H9 (cell line): ENCODE measurements around the gene EXOC8. TPM values are rescaled to one million over a fixed set of nuclear protein-coding genes. Genes with fewer than 3 reads are reported as not detected.

Experiments
- DNase-seq: peaks from one replicate; pipeline ENCODE4 v3.0.0-alpha.2; 2017
- H2AFZ ChIP-seq: one replicate; pipeline ENCODE4 v1.6.1; 2013; ENCODE audit warnings: mild to moderate bottlenecking, low read length, control low read depth, moderate library complexity
- H2AK5ac ChIP-seq: 2 replicates; pipeline ENCODE4 v1.6.1; 2013; ENCODE audit warnings: low read length, control low read depth, mixed read lengths; ENCODE audit not compliant: insufficient read length
- H2BK120ac ChIP-seq: one replicate; pipeline ENCODE4 v1.6.1; 2013; ENCODE audit warnings: low read depth, mild to moderate bottlenecking, low read length, control low read depth, inconsistent platforms; ENCODE audit not compliant: poor library complexity, severe bottlenecking
- H2BK12ac ChIP-seq: 2 replicates; pipeline ENCODE4 v1.6.1; 2013; ENCODE audit warnings: low read length, control low read depth, mixed read lengths, low read depth; ENCODE audit not compliant: insufficient read length
- H2BK15ac ChIP-seq: 2 replicates; pipeline ENCODE4 v1.6.1; 2013; ENCODE audit warnings: low read depth, low read length, control low read depth
- H2BK20ac ChIP-seq: one replicate; pipeline ENCODE4 v1.6.1; 2013; ENCODE audit warnings: low read depth, mild to moderate bottlenecking, low read length, control low read depth, inconsistent platforms; ENCODE audit not compliant: poor library complexity, severe bottlenecking
- H2BK5ac ChIP-seq: 2 replicates; pipeline ENCODE4 v1.6.1; 2013; ENCODE audit warnings: low read length, control low read depth, mixed read lengths; ENCODE audit not compliant: insufficient read length
- H3K14ac ChIP-seq: 2 replicates; pipeline ENCODE4 v1.6.1; 2013; ENCODE audit warnings: low read length, control low read depth; ENCODE audit not compliant: insufficient read depth
- H3K18ac ChIP-seq: 2 replicates; pipeline ENCODE4 v1.6.1; 2013; ENCODE audit warnings: low read depth, mild to moderate bottlenecking, mixed read lengths, low read length, control low read depth; ENCODE audit not compliant: insufficient read length
- H3K23ac ChIP-seq: 2 replicates; pipeline ENCODE4 v1.6.1; 2013; ENCODE audit warnings: low read length, control low read depth, mixed read lengths, low read depth; ENCODE audit not compliant: insufficient read length
- H3K23me2 ChIP-seq: 2 replicates; pipeline ENCODE4 v1.6.1; 2013; ENCODE audit warnings: low read depth, mild to moderate bottlenecking, mixed read lengths, low read length, control low read depth; ENCODE audit not compliant: insufficient read length, poor library complexity, severe bottlenecking
- H3K27ac ChIP-seq: 2 replicates; pipeline ENCODE4 v1.5.1; 2013; ENCODE audit warnings: low read length, control low read depth, mixed read lengths, low read depth; ENCODE audit not compliant: insufficient read length
- H3K27me3 ChIP-seq: 2 replicates; pipeline ENCODE4 v1.6.1; 2013; ENCODE audit warnings: low read length, control low read depth, inconsistent platforms; ENCODE audit not compliant: insufficient read depth
- H3K4ac ChIP-seq: 2 replicates; pipeline ENCODE4 v1.6.1; 2013; ENCODE audit warnings: low read depth, mild to moderate bottlenecking, control low read depth, inconsistent platforms, low read length, moderate library complexity
- H3K4me1 ChIP-seq: 2 replicates; pipeline ENCODE4 v1.6.1; 2013; ENCODE audit warnings: low read length, control low read depth, inconsistent platforms; ENCODE audit not compliant: insufficient read depth
- H3K4me2 ChIP-seq: 2 replicates; pipeline ENCODE4 v1.6.1; 2013; ENCODE audit warnings: low read length, control low read depth, mixed read lengths; ENCODE audit not compliant: insufficient read length, insufficient read depth
- H3K56ac ChIP-seq: 2 replicates; pipeline ENCODE4 v1.6.1; 2013; ENCODE audit warnings: low read depth, mild to moderate bottlenecking, mixed read lengths, low read length, control low read depth; ENCODE audit not compliant: insufficient read length
- H3K79me1 ChIP-seq: 2 replicates; pipeline ENCODE4 v1.6.1; 2013; ENCODE audit warnings: low read depth, mild to moderate bottlenecking, moderate library complexity, low read length, control low read depth, inconsistent platforms; ENCODE audit not compliant: insufficient read depth, poor library complexity, severe bottlenecking
- H3K79me2 ChIP-seq: 2 replicates; pipeline ENCODE4 v1.6.1; 2013; ENCODE audit warnings: low read length, control low read depth, inconsistent platforms; ENCODE audit not compliant: insufficient read depth
- H3K9ac ChIP-seq: 2 replicates; pipeline ENCODE4 v1.6.1; 2013; ENCODE audit warnings: low read length, control low read depth, mixed read lengths; ENCODE audit not compliant: insufficient read length; ENCODE audit errors: extremely low read depth
- H3K9me3 ChIP-seq: one replicate; pipeline ENCODE4 v1.6.1; 2013; ENCODE audit warnings: low read depth, low read length, inconsistent platforms; ENCODE audit not compliant: control insufficient read depth
- H3T11ph ChIP-seq: one replicate; pipeline ENCODE4 v1.6.1; 2013; ENCODE audit warnings: mild to moderate bottlenecking, low read length, control low read depth, inconsistent platforms
- H4K20me1 ChIP-seq: one replicate; pipeline ENCODE4 v1.6.1; 2013; ENCODE audit not compliant: control insufficient read depth, insufficient read length, insufficient read depth
- H4K5ac ChIP-seq: 2 replicates; pipeline ENCODE4 v1.6.1; 2013; ENCODE audit warnings: low read depth, mild to moderate bottlenecking, mixed read lengths, low read length, control low read depth; ENCODE audit not compliant: insufficient read length
- H4K8ac ChIP-seq: replicated peaks from 2 replicates; pipeline ENCODE4 v1.6.1; 2013; ENCODE audit warnings: low read length, control low read depth, mixed read lengths, low read depth; ENCODE audit not compliant: insufficient read length
- H4K91ac ChIP-seq: 2 replicates; pipeline ENCODE4 v1.6.1; 2013; ENCODE audit warnings: low read depth, mild to moderate bottlenecking, moderate library complexity, mixed read lengths, low read length, control low read depth; ENCODE audit not compliant: insufficient read length
- H3K27ac Mint-ChIP-seq, 3 experiments: 2 replicates in 2 of 3; 3 replicates in 1 of 3; pipeline ENCODE4 v1.8.0; 2020 to 2021; ENCODE audit warnings: mixed read lengths in 3 of 3, mild to moderate bottlenecking in 1 of 3, moderate library complexity in 1 of 3
- H3K27me3 Mint-ChIP-seq: 2 replicates; pipeline ENCODE4 v1.8.0; 2021; ENCODE audit warnings: low read depth, mild to moderate bottlenecking, moderate library complexity, mixed read lengths
- H3K36me3 Mint-ChIP-seq, 3 experiments: 2 replicates in 2 of 3; 3 replicates in 1 of 3; pipeline ENCODE4 v1.8.0; 2020 to 2021; ENCODE audit warnings: low read depth in 3 of 3, mixed read lengths in 3 of 3; ENCODE audit not compliant: insufficient read depth in 1 of 3
- H3K4me1 Mint-ChIP-seq, 2 experiments: 2 replicates each; pipeline ENCODE4 v1.8.0; 2020; ENCODE audit warnings: mixed read lengths in 2 of 2
- H3K4me3 Mint-ChIP-seq, 2 experiments: 2 replicates in 1 of 2; 3 replicates in 1 of 2; pipeline ENCODE4 v1.8.0; 2020 to 2021; ENCODE audit warnings: mild to moderate bottlenecking in 2 of 2, mixed read lengths in 2 of 2, moderate library complexity in 1 of 2
- H3K9me3 Mint-ChIP-seq, 2 experiments: 2 replicates in 1 of 2; 3 replicates in 1 of 2; pipeline ENCODE4 v1.8.0; 2020; ENCODE audit warnings: mild to moderate bottlenecking in 2 of 2, mixed read lengths in 2 of 2, moderate library complexity in 1 of 2
- WGBS: extraction: QIAGEN DNeasy Blood & Tissue Kit; methylation state at CpG from one replicate; pipeline ENCODE4 v1.1.7; 2013; ENCODE audit warnings: missing lambda C conversion rate, low lambda C conversion rate, mixed read lengths; ENCODE audit not compliant: insufficient read length; ENCODE audit errors: extremely low coverage; 5-methylcytosine and 5-hydroxymethylcytosine counted together
- total RNA-seq: library from RNA; stranded (reverse); gene quantifications from 2 replicates; pipeline ENCODE4 v1.2.1, GENCODE V29; 2021
- TF ChIP-seq, protein P1 (sequence below): fragments of 200-600 bp; sonication (generic); conservative IDR thresholded peaks from 3 replicates; pipeline ENCODE4 v1.8.0; 2021; ENCODE audit warnings: antibody characterized with exemption, mild to moderate bottlenecking

The EXOC8 gene
- total RNA-seq, 1 experiment from 2014 or later = 10.8 TPM

DNA sequence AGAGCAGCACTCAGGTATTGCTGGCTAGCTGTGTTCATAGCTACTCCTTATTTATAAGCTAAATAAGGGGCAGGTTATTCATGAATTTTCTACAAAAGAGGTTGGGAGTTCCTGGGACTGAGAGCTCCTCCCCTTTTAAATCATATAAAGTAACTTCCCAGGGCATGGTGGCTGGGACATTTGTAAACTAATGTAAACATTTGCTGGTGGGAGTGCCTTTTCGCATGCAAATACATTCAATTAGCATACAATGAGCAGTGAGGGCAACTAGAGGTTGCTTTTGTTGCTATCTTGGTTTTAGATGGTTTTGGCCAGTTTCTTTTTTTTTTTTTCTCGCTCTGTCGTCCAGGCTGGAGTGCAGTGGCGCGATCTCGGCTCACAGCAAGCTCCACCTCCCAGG is 53.2 kb downstream of the EXOC8 start:
- Mint-ChIP-seq H3K36me3 (peaks cover 0 to 8% (median 2%) of the 10 kb centered on the region in 3 experiments; a peak in 5 of 7 replicates), H3K27ac (no peak overlapping the region), H3K9me3 (peaks cover 0 to 9% of the 10 kb centered on the region in 2 experiments; a peak in 2 of 5 replicates), H3K27me3 (peaks cover 6% of the 10 kb centered on the region), H3K4me3 (no peak overlapping the region), H3K4me1 (peaks cover 2 to 10% of the 10 kb centered on the region in 2 experiments; a peak in 2 of 4 replicates)
- no peak overlapping the region for H3K14ac ChIP-seq
- no peak overlapping the region for H4K91ac ChIP-seq
- H3T11ph ChIP-seq = no peak overlapping the region
- H3K23me2 ChIP-seq = no peaks in the 10 kb centered on the region
- no peak overlapping the region for H3K9ac ChIP-seq
- WGBS = no CpG with 5 or more reads among the region's 6 CpGs
- H4K20me1 ChIP-seq = no peaks in the 10 kb centered on the region
- H3K4me2 ChIP-seq = no peak overlapping the region
- TF ChIP-seq, protein P1, sequence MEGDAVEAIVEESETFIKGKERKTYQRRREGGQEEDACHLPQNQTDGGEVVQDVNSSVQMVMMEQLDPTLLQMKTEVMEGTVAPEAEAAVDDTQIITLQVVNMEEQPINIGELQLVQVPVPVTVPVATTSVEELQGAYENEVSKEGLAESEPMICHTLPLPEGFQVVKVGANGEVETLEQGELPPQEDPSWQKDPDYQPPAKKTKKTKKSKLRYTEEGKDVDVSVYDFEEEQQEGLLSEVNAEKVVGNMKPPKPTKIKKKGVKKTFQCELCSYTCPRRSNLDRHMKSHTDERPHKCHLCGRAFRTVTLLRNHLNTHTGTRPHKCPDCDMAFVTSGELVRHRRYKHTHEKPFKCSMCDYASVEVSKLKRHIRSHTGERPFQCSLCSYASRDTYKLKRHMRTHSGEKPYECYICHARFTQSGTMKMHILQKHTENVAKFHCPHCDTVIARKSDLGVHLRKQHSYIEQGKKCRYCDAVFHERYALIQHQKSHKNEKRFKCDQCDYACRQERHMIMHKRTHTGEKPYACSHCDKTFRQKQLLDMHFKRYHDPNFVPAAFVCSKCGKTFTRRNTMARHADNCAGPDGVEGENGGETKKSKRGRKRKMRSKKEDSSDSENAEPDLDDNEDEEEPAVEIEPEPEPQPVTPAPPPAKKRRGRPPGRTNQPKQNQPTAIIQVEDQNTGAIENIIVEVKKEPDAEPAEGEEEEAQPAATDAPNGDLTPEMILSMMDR = no peak
- H3K27ac ChIP-seq = no peak overlapping the region
- H2BK5ac ChIP-seq = no peak overlapping the region
- no peaks in the 10 kb centered on the region for H3K9me3 ChIP-seq
- H3K4me1 ChIP-seq = no peaks in the 10 kb centered on the region
- H4K8ac ChIP-seq = no peak overlapping the region
- H3K27me3 ChIP-seq = no peaks in the 10 kb centered on the region
- H3K79me2 ChIP-seq = no peaks in the 10 kb centered on the region
- H3K18ac ChIP-seq = no peak overlapping the region
- no peak overlapping the region for H3K4ac ChIP-seq
- no peak overlapping the region for H2BK20ac ChIP-seq
- H3K56ac ChIP-seq = no peak overlapping the region
- no peak overlapping the region for H2BK15ac ChIP-seq
- DNase-seq = no peak
- H2BK12ac ChIP-seq = no peak overlapping the region
- H2BK120ac ChIP-seq = no peak overlapping the region
- no peak overlapping the region for H2AFZ ChIP-seq
- no peak overlapping the region for H4K5ac ChIP-seq
- no peak overlapping the region for H2AK5ac ChIP-seq
- no peaks in the 10 kb centered on the region for H3K79me1 ChIP-seq
- no peak overlapping the region for H3K23ac ChIP-seq

Other genes starting within 250 kb of the EXOC8 start
- not detected in 2 replicates for gene TRIM67, start 175.8 kb downstream of the EXOC8 start, total RNA-seq
- 38.1 and 39.4 TPM in 2 replicates for gene GNPAT, start 96.6 kb downstream of the EXOC8 start, total RNA-seq
- gene SPRTN, start 441 bp upstream of the EXOC8 start, total RNA-seq = 14.8 and 15.3 TPM in 2 replicates
- 8.0 and 8.4 TPM in 2 replicates for gene EGLN1, start 84.4 kb upstream of the EXOC8 start, total RNA-seq
- gene TSNAX, start 190.8 kb upstream of the EXOC8 start, total RNA-seq = 39.8 and 39.9 TPM in 2 replicates